BE2C (cell line): Measurements from ENCODE around the gene AAMDC.
A peak's percentile ranks its signal among the peaks of the same experiment; 100 is the strongest.
"Not testable (repeated sequence)": the region's sequence is repeated elsewhere in the genome, so short reads cannot be mapped to it uniquely, and the experiment has no call there.

Experiments
- DNase-seq: peaks from one replicate; pipeline ENCODE4 v3.0.0-alpha.2; 2020
- H3K27me3 ChIP-seq: fragments of 250-450 bp; sonication (Bioruptor Pico); 2 replicates; pipeline ENCODE4 v1.5.1; 2020; ENCODE audit warnings: mild to moderate bottlenecking
- H3K36me3 ChIP-seq: fragments of 250-450 bp; sonication (Bioruptor Pico); 2 replicates; pipeline ENCODE4 v1.5.1; 2020; ENCODE audit warnings: mild to moderate bottlenecking
- H3K4me1 ChIP-seq: fragments of 250-450 bp; sonication (Bioruptor Pico); 2 replicates; pipeline ENCODE4 v1.5.1; 2020
- H3K4me3 ChIP-seq: 2 replicates; pipeline ENCODE4 v1.5.1; 2011; ENCODE audit warnings: low read depth, low read length
- H3K9me3 ChIP-seq: fragments of 250-450 bp; sonication (Bioruptor Pico); 2 replicates; pipeline ENCODE4 v1.5.1; 2020
- CTCF ChIP-seq: IDR thresholded peaks from 2 replicates; pipeline ENCODE4 v1.5.1; 2012; ENCODE audit warnings: mild to moderate bottlenecking, low read depth, low read length

The AAMDC gene

GRCh38 chr11:77873345-77873744 is 52.4 kb downstream of the AAMDC start:
- TF ChIP-seq CTCF: no peak
- Histone ChIP-seq H3K4me1 (no peaks in the 10 kb centered on the region), H3K9me3 (no peaks in the 10 kb centered on the region), H3K36me3 (peaks cover 18% of the 10 kb centered on the region), H3K4me3 (no peak overlapping the region), H3K27me3 (no peaks in the 10 kb centered on the region)
- no peak for DNase-seq

GRCh38 chr11:77874206-77874605 is 53.3 kb downstream of the AAMDC start:
- H3K36me3 ChIP-seq: peaks cover 26% of the 10 kb centered on the region
- TF ChIP-seq CTCF: no peak
- DNase-seq: no peak
- H3K4me3 ChIP-seq: no peak overlapping the region
- no peaks in the 10 kb centered on the region for H3K9me3 ChIP-seq
- H3K27me3 ChIP-seq: no peaks in the 10 kb centered on the region
- H3K4me1 ChIP-seq: no peaks in the 10 kb centered on the region

GRCh38 chr11:77876045-77876444 is 55.1 kb downstream of the AAMDC start:
- no peaks in the 10 kb centered on the region for H3K9me3 ChIP-seq
- H3K27me3 ChIP-seq: no peaks in the 10 kb centered on the region
- H3K36me3 ChIP-seq: peaks cover 25% of the 10 kb centered on the region
- H3K4me1 ChIP-seq: no peaks in the 10 kb centered on the region
- no peak overlapping the region for H3K4me3 ChIP-seq
- TF ChIP-seq CTCF: no peak
- no peak for DNase-seq

GRCh38 chr11:77878247-77878646 is 57.3 kb downstream of the AAMDC start:
- H3K9me3 ChIP-seq, H3K4me1 ChIP-seq, H3K27me3 ChIP-seq, H3K4me3 ChIP-seq, DNase-seq: not testable (repeated sequence)
- peaks cover 19% of the 10 kb centered on the region for H3K36me3 ChIP-seq

- Histone ChIP-seq H3K4me3 (no peak overlapping the region), H3K4me1 (0 out of 2 replicates have a peak, but pooled peaks cover 3% of the 10 kb centered on the region), H3K9me3 (no peaks in the 10 kb centered on the region), H3K36me3 (peaks cover 24% of the 10 kb centered on the region), H3K27me3 (no peaks in the 10 kb centered on the region)
- DNase-seq: peak; percentile 42
- TF ChIP-seq CTCF: 0 out of 2 replicates have a peak, but pooled peaks have one; percentile 4
Observed at GRCh38 chr11:77879218-77879617, 58.3 kb downstream of the AAMDC start.

- TF ChIP-seq CTCF: no peak
- no peak overlapping the region for H3K4me3 ChIP-seq
- peaks cover 23% of the 10 kb centered on the region for H3K36me3 ChIP-seq
- H3K4me1 ChIP-seq: 0 out of 2 replicates have a peak, but pooled peaks cover 3% of the 10 kb centered on the region
- DNase-seq: no peak
- H3K27me3 ChIP-seq: no peaks in the 10 kb centered on the region
- H3K9me3 ChIP-seq: no peaks in the 10 kb centered on the region
Observed at GRCh38 chr11:77882396-77882795, 61.5 kb downstream of the AAMDC start.

GRCh38 chr11:77883775-77884174 is 62.8 kb downstream of the AAMDC start:
- Histone ChIP-seq H3K4me1 (0 out of 2 replicates have a peak, but pooled peaks cover 3% of the 10 kb centered on the region), H3K36me3 (peaks cover 15% of the 10 kb centered on the region), H3K9me3 (no peaks in the 10 kb centered on the region), H3K27me3 (no peaks in the 10 kb centered on the region), H3K4me3 (no peak overlapping the region)
- DNase-seq: no peak
- no peak for TF ChIP-seq CTCF
